ENCODE results near the gene SIGLEC5. TPM values are rescaled to one million over a fixed set of nuclear protein-coding genes. Genes with fewer than 3 reads are reported as not detected.
A peak's percentile ranks its signal among the peaks of the same experiment; 100 is the strongest.
"Not testable (repeated sequence)": the region's sequence is repeated elsewhere in the genome, so short reads cannot be mapped to it uniquely, and the experiment has no call there.

The SIGLEC5 gene
- total RNA-seq, 4 donors from 2014 or later = 0.67 to 0.94 TPM; not detected in 2

GRCh38 chr19:51652266-51652665 lies 22.1 kb upstream of the SIGLEC5 start:
- Histone ChIP-seq H3K9me3 (no peaks in the 10 kb centered on the region), H3K27ac (no peak overlapping the region), H3K27me3 (peaks cover 45% of the 10 kb centered on the region), H3K4me3 (no peak overlapping the region), H3K36me3 (no peaks in the 10 kb centered on the region), H3K4me1 (peaks cover 0 to 7% (median 0%) of the 10 kb centered on the region in 3 donors)
- WGBS, 2 donors (ENCODE audit: low coverage in 1 of 2) = 46 to 49% methylated on average over 3 to 4 of the region's 4 CpGs
- no peak for TF ChIP-seq CTCF (IDR thresholded peaks at IDR 0.05)
- TF ChIP-seq POLR2A (IDR thresholded peaks at IDR 0.05) = no peak
- no peak for TF ChIP-seq POLR2AphosphoS5 (IDR thresholded peaks at IDR 0.05)
- no peak for TF ChIP-seq EP300 (IDR thresholded peaks at IDR 0.05)
- ATAC-seq = no peak

DNA sequence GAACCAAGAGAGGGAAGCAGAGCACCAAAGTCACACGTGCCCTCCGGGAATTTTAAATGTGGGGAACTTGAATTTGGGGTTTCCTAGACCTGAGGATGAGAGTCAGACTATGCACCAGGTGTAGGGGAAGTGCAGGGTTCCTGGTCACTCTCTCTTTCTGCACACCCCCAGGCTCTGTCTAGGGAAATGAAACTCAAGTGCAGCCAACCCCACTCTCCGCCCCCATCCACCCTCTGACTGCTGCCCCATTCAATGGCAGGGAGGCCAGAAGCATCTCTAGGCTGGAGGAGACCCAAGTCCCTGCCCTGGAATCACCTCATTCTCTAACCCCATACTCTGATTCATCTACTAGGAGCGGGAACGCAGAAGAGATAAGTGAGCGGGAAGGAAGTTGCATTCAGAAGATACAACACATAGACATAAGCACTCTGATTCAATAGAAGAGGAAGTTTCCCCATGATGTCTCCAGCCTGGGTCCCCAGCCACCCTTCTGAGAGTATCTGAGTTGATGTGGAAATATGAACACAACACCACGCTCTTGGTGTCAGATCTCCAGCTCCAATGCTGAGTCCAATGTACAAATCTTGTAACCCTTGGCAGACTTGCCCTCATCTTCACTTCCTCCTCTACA lies 21.1 kb upstream of the SIGLEC5 start:
- Histone ChIP-seq H3K4me3 (no peak overlapping the region), H3K27me3 (peaks cover 50% of the 10 kb centered on the region), H3K4me1 (no peaks in the 10 kb centered on the region), H3K27ac (no peak overlapping the region), H3K9me3 (no peaks in the 10 kb centered on the region), H3K36me3 (no peaks in the 10 kb centered on the region)
- 72 to 85% methylated on average over 6 to 7 of the region's 7 CpGs for WGBS, 2 donors (ENCODE audit: low coverage in 1 of 2)
- ATAC-seq = peak; percentile 16
- no peak for TF ChIP-seq CTCF (IDR thresholded peaks at IDR 0.05)
- TF ChIP-seq POLR2AphosphoS5 (IDR thresholded peaks at IDR 0.05) = no peak
- TF ChIP-seq EP300 (IDR thresholded peaks at IDR 0.05) = no peak
- TF ChIP-seq POLR2A (IDR thresholded peaks at IDR 0.05) = no peak

DNA sequence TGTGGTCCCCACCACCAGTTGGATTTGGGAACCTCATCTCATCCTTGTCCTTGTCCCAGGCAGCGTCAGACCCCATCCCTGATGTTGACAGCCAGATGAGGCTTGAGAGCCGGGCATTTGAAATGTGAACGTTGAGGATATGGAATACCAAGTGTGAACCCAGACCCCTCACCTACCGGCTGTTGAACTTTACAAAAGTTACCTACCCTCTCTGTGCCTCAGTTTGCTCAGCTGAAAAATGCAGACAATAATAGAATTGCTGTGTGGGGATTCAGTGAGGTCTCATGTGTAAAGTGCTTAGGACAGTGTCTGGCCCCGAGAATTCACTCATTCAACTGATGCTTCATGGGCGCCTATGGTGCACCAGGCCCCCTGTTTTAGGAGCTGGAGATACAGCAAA lies 17.1 kb upstream of the SIGLEC5 start:
- Histone ChIP-seq H3K36me3 (no peaks in the 10 kb centered on the region), H3K9me3 (no peaks in the 10 kb centered on the region), H3K4me3 (no peak overlapping the region), H3K4me1 (no peaks in the 10 kb centered on the region), H3K27ac (no peak overlapping the region), H3K27me3 (peaks cover 74% of the 10 kb centered on the region)
- no peak for TF ChIP-seq EP300 (IDR thresholded peaks at IDR 0.05)
- no peak for TF ChIP-seq POLR2AphosphoS5 (IDR thresholded peaks at IDR 0.05)
- TF ChIP-seq CTCF (IDR thresholded peaks at IDR 0.05) = no peak
- TF ChIP-seq POLR2A (IDR thresholded peaks at IDR 0.05) = no peak
- 79 to 89% methylated on average over 4 to 6 of the region's 6 CpGs for WGBS, 2 donors (ENCODE audit: low coverage in 1 of 2)
- ATAC-seq = no peak

DNA sequence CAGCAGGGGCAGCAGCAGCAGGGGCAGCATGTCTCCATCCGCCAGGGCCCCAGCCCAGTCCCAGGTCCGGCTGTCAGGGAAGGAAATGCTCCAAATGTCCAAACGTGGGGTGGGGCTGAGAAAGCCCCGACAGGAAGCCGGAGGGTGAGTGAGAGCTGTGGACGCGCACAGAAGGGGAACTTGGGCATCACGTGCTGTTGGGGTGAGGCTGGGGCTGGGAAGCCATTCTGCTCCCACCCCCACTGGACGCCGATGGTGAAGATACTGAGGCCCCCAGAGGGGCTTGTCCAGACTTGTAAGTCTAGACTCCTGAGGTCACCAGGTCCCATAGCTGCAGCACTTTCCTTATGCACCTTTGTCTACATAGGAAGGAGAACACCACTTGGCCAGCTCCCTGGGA lies 16.5 kb upstream of the SIGLEC5 start, which contains the start of gene SIGLEC14:
Gene SIGLEC14, minus strand, starts transcription at position 96 of the 400 bp plus-strand sequence. Its CDS starts 66 bp downstream, at position 30.
- not testable (repeated sequence) for H3K4me1 ChIP-seq, ATAC-seq, H3K4me3 ChIP-seq, H3K36me3 ChIP-seq, H3K27ac ChIP-seq, H3K9me3 ChIP-seq
- 100% methylated on average over 1 of the region's 10 CpGs; no CpG with 5 or more reads in 1 of the 2 donors for WGBS, 2 donors (ENCODE audit: low coverage in 1 of 2)
- peaks cover 70% of the 10 kb centered on the region for H3K27me3 ChIP-seq

GRCh38 chr19:51644636-51645271 lies 14.6 kb upstream of the SIGLEC5 start:
- TF ChIP-seq CTCF (IDR thresholded peaks at IDR 0.05) = no peak
- no peak for TF ChIP-seq EP300 (IDR thresholded peaks at IDR 0.05)
- TF ChIP-seq POLR2A (IDR thresholded peaks at IDR 0.05) = no peak
- no peak for TF ChIP-seq POLR2AphosphoS5 (IDR thresholded peaks at IDR 0.05)
- Histone ChIP-seq H3K4me1 (no peaks in the 10 kb centered on the region), H3K9me3 (no peaks in the 10 kb centered on the region), H3K36me3 (no peaks in the 10 kb centered on the region), H3K27ac (no peak overlapping the region), H3K4me3 (peak overlapping the region in 1 of 2 donors; percentile 20), H3K27me3 (peaks cover 68% of the 10 kb centered on the region)
- 37% methylated on average over 10 of the region's 11 CpGs; no CpG with 5 or more reads in 1 of the 2 donors for WGBS, 2 donors (ENCODE audit: low coverage in 1 of 2)
- no peak for ATAC-seq

Data from gastroesophageal sphincter (tissue), 4 donors.